HG02852 (cell line): ENCODE data around the gene IL1R1.
"Not testable (repeated sequence)": the region's sequence is repeated elsewhere in the genome, so short reads cannot be mapped to it uniquely, and the experiment has no call there.

Experiments used
- ATAC-seq: cut with Tn5 transposase; IDR thresholded peaks from one replicate; pipeline ENCODE4 v1.9.1; 2021; ENCODE audit warnings: mild to moderate bottlenecking, moderate library complexity; ENCODE audit not compliant: unreplicated experiment

IL1R1 gene

GRCh38 chr2:102110596-102111334, 31.8 kb upstream of the IL1R1 start:
- ATAC-seq, result no peak

DNA sequence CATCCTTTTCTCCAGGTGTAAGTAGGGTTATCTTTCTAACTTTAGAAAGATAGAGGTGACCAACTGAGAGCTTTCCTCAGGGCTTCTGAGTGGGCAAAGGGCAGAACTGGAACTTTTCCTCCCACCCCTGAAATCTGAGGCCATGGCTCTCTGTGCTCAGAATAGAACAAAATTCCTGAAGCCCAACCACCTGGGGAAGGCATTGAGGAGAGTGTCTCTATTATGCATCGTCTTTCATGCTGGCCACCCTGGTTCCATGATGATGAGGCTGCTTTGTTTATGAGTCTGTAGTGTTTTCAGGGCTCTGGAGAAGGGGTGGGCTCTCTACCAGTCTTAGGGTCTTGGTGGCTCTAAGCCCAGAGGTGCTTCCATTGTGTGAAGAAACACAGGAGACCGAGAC, 30.7 kb upstream of the IL1R1 start:
- ATAC-seq, result no peak

- ATAC-seq, result no peak
These were observed 30.3 kb upstream of the IL1R1 start for GRCh38 chr2:102112271-102112670.

DNA sequence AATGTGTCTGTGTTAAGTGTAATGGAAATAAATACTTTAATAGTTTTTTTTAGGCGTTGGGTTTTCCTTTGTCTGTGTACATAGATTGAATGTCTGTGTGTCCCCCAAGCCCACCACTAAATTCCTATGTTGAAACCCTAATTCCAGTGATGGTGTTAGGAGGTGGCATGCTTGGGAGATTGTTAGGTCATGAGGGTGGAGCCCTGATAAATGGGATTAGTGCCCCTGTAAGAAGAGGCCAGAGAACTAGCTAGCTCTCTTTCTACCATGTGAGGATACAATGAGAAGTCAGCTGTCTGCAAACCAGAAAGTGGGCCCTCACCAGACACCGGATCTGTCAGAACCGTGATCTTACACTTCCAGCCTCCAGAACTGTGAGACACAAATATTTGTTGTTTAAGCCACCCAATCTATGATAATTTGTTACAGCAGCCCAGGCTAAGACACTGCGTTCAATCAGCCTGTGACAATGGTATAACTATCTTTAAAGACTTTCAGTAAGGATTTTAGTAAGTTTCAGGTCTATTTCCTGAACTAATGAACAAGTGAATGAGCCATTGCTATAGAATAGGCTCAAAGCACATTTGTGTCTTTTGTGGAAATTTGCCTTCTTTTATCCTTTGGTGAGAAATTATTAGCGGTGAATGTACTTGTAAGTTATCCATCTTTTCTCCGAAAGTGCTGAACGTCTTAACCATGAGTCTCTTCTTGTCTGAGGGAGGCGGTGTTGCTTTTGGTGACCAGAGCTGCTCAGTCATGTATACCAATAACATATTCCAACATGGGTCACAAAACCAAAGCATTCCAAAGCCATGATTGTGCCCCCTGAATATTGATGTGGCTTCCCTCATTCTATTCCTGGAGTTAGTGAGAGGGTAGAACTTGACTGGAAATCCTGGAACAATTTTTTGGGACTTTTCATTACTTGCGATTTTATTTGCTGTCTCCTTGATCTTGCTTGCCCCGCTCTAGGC, 29.6 kb upstream of the IL1R1 start:
- no peak for ATAC-seq

- no peak for ATAC-seq
These were observed 28.2 kb upstream of the IL1R1 start for GRCh38 chr2:102114290-102114721.

GRCh38 chr2:102114851-102115497, 27.6 kb upstream of the IL1R1 start:
- no peak for ATAC-seq

DNA sequence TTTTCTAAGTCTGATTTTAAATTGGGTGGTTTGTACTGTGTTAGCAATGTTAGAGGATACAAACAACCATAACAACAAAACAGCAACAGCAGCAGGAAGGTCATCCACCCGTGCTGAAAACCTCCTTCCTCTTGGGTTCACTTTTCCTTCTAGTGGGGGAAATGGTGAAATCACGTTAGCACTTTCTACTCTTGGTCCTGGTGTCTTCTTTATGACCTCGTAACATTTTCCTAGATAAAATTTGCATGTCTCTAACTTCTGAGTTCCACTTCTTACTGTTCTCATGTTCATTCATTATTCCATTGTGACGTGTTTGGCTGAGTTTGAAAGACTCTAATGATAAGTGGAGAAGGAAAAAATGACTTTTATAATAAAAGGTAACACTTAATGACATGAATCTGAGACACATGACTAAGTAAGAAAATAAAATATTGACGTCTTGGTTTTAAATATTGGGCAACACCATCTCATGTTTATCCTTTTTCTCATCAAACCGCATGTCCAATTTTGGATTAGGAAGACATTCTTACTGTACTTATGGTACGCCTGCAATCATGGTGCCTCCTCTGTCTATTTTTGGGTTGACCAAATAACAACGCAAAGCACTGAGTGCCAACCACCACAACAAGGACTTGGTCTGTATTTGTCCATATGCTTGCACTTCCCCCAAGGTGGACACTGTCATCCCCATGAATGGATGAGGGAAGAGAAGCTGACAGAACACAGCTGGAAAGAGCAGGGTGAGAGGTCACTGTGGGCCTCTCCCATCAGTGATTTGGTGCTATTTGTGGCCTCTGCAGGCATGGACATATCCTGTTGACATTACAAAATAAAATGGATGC, 25.7 kb upstream of the IL1R1 start:
- ATAC-seq, result no peak

- ATAC-seq, result no peak
These were observed 25.1 kb upstream of the IL1R1 start for GRCh38 chr2:102117472-102117858.

- ATAC-seq, result no peak
These were observed 23.3 kb upstream of the IL1R1 start for GRCh38 chr2:102119255-102119654.

DNA sequence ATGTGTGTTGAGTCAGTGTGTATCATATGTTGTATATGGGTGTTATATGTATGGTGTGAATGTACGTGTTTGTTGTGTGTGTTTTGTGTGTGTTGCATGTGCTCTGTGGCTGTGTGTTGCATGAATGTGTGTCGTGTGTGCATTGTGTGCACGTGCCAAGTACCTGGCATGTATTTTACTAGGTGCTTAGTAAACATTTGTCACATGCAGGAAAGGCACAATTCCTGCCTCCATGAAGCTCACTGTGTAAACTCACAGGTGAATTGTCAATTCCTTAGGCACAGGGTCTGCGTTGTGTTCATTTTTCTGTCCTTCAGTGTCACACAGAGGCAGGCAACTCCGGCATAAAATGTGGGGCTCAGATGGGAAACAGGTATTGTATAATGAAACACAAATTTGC, 22.3 kb upstream of the IL1R1 start:
- no peak for ATAC-seq

DNA sequence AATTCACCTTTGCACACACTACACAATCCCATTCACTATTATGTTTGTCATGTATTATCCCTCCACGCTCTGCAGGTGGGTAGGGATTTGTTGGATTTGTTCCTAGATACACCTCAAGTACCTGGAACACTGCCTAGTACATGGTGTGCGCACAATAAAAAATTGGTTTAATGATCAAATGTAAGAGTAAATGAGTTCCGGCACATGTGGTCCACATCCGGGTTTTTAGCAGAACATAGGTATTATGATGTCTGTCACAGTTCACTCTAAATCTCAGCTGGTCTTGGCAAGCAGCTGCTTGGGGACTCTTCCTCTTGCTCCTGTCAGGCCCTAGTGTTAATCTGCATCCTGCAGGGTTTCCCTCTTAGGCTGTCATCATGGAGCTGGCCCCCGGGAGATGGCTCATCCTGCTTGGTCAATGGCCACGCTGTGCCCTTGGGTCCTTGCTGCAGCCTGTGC, 21.8 kb upstream of the IL1R1 start:
- ATAC-seq, result no peak

DNA sequence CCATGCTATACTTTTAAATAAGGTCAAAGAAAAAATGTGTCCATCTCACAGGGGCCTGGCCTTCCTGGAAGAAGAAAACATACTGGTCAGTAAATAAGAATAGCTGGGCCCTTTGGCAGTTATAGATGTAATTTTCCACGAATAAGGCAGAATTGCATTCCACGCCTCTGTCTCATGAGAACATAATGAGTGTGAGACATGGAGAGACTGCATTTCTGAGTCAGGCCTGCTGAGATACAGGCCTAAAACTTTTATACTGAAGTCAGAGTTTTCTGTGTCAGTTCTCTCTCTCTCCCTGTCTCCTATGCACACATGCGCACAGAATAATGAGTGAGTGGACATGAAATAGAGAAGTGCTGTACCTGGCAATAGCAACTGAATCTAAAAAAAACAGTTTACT, 20.4 kb upstream of the IL1R1 start:
- ATAC-seq, result no peak

GRCh38 chr2:102122909-102123308, 19.6 kb upstream of the IL1R1 start:
- no peak for ATAC-seq

GRCh38 chr2:102124421-102124820, 18.1 kb upstream of the IL1R1 start:
- ATAC-seq, result not testable (repeated sequence)

GRCh38 chr2:102126169-102126568, 16.4 kb upstream of the IL1R1 start:
- no peak for ATAC-seq

- ATAC-seq, result no peak
These were observed 15.9 kb upstream of the IL1R1 start for GRCh38 chr2:102126660-102127059.

DNA sequence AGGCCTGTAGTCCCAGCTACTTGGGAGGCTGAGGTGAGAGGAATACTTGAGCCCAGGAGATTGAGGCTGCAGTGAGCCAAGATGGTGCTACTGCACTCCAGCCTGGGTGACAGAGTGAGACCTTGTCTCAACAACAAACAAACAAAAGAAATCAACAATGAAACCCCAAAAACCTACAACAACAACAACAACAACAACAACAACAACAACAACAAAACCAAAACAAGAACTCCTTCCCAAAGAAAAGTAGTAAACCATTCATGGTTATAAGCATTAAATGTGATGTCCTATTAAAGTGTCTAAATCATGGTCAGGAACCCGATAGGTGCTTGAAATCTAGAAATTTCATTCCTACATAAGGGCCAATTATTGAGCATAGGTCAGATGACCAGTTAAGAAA, 13.5 kb upstream of the IL1R1 start:
- no peak for ATAC-seq

GRCh38 chr2:102129951-102130646, 12.4 kb upstream of the IL1R1 start:
- ATAC-seq, result no peak

DNA sequence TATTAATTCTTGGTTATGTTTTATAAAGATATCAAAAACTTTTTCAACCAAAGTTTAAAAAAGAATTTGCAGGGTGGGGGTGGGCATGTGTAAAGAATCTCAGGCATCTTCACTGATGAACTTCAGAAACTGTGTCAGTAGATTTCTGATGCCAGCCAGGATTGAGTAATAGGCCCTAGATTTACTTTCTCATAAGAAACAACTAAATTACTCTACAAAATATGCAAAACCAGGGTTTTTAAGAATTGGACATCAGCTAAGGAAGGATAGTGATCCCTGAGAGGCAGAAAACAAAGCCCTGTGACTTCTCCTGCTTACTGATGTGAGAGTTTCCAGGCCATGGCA, 11.9 kb upstream of the IL1R1 start:
- ATAC-seq, result no peak

DNA sequence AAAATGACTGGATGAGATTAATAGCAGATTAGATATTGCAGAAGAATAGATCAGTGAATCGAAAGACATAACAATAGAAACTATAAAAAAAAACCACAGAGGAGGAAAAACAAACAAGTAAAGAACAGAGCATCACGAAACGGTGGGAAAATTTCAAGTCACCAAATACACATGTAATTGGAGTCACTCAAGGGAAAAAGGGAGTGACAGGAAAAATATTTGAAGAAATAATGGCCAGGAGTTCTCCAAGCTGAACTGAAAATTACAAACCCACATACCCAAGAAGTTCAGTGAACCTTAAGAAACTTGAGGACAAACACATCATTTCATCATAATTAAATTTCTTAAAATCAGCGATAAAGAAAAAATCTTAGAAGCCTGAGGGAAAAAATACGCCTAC, 11.0 kb upstream of the IL1R1 start:
- ATAC-seq, result no peak
